Right ventricle myocardium superior (tissue), 1 donor: ENCODE measurements around the gene NRIP3. TPM values are rescaled to one million over a fixed set of nuclear protein-coding genes. Genes with fewer than 3 reads are reported as not detected.
A peak's percentile ranks its signal among the peaks of the same experiment; 100 is the strongest.
"Not testable (repeated sequence)": the region's sequence is repeated elsewhere in the genome, so short reads cannot be mapped to it uniquely, and the experiment has no call there.

Experiments
- ATAC-seq: fragments of 200-7000 bp; cut with Tn5 transposase; one replicate; pipeline ENCODE4 v1.9.1; 2020; ENCODE audit warnings: mild to moderate bottlenecking; ENCODE audit not compliant: poor library complexity
- DNase-seq: peaks from one replicate; pipeline ENCODE4 v3.0.0-alpha.2; 2020
- intact Hi-C: fragments of 100-400 bp; cut with DNase I; formaldehyde crosslinking; loops from one replicate; pipeline ENCODE4 v1.11.2; 2022
- total RNA-seq: library from RNA; stranded (reverse); fragmentation: NEBNext Ultra II Directional; extraction: Animal tissue kit (Norgen Biotek cat#: 25700); gene quantifications from one replicate; pipeline ENCODE4 v1.2.1, GENCODE V29; 2021
- donor health status: DM: no; HTN: yes; CAD: no; lungs with severe emphysema.

NRIP3 gene
- total RNA-seq, 1 donor from 2014 or later, result 1.0 TPM

DNA sequence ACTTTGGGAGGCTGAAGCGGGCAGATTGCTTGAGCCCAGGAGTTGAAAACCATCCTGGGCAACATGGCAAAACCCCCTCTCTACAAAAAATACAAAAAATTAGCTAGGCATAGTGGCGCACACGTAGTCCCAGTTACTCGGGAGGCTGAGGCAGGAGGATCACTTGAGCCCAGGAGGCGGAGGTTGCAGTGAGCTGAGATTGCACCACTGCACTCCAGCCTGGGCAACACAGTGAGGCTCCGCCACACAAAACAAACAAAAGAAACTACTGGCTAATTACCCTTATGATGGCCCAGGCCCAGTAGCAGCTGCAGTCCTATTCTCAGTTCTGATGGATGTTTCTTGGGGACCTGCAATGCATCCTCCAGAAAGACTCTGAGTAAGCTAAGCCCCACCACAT is 17.0 kb downstream of the NRIP3 start:
- ATAC-seq, DNase-seq, intact Hi-C loops: not testable (repeated sequence)

DNA sequence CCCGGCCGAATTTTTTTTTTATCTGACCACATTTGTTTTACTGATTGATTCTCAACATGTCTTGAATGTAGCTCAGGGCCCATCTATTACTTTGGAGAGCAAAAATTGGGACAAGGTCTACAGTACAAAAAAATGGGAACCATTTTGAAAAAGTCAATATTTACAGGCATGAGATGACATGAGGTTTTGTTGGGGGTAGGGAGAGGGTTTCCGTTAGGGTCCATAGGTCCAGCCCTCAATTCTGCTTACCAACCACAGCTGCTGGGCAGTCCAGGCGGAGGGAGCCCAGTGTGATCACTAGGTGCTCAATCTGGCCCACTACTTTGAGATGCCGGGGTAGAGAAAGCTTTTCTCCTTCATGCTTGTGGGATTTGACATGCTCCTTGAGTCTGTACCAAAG is 18.3 kb downstream of the NRIP3 start:
- no peak for ATAC-seq
- DNase-seq, result no peak
- intact Hi-C loops, result no loop called here

DNA sequence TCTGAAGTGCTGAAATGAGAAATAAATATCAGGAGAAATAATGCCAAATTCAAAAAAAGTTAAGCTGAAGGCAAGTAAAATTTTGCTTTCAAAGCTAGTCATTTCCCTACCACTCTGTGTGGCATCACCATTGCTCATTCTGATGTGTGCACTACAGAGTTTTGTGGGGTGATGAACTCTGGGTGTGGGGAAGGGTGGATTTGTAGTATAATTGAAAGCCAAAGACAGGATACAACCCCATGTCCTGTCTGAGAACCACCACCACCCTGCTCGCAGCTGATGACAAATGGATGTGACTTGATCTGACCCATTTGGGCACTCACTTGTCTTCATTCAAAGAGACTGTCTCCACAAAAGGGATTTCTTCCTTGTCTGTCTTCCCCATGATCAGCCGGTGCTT is 20.2 kb downstream of the NRIP3 start:
- no peak for ATAC-seq
- intact Hi-C loops, result no loop called here
- no peak for DNase-seq

DNA sequence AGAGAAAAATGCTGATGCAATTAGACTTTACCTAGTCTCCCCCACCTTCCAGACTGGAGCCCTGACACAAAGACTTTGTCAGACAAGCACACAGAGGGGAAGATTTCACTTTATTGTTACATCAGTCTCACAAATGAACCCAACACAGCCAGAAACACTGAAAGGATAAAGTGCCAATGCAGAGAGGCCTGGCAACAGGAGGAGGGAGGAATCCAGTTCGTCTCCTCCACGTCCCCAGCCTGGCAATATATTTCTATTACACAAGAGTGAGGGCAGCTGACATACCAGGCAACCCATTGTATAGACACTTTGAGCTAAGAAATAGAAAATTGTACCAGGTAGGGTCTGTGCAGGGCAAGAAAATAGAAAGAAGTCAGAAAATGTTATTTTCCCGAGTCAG is 23.3 kb downstream of the NRIP3 start:
- DNase-seq, result no peak
- ATAC-seq, result no peak
- intact Hi-C loops, result no loop called here

DNA sequence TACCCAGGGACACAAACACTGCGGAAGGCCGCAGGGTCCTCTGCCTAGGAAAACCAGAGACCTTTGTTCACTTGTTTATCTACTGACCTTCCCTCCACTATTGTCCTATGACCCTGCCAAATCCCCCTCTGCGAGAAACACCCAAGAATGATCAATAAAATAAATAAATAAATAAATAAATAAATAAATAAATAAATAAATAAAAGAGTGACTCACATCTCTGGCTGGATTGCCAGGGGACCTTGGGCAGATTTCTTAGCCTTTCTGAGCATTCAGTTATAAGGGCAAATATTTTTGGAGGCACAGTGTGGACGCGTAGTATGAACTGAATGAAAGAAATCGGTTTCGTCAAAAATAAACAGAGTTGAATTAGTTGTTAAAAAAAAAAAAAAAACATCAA is 24.4 kb downstream of the NRIP3 start:
- DNase-seq, intact Hi-C loops, ATAC-seq: not testable (repeated sequence)

DNA sequence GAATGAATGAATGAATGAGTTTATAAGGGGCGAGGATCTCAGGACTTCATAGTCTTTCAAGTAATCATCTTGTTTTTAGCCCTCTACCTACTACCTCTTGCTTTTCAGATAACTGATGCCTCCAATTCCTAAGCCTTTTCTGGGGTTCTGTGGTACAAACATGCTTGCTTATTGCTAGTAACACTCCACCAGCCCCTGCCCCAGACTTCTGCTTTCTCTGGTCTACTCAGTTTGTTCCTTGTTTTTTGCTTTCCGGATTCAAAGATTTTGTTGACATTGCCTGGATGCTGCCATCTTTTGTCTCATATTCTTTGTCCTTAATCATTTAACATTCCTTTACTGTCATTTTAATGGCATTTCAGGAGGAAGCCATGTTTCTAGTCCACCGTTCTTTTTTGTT is 30.7 kb downstream of the NRIP3 start:
- ATAC-seq, result no peak
- intact Hi-C loops, result no loop called here
- DNase-seq, result no peak

DNA sequence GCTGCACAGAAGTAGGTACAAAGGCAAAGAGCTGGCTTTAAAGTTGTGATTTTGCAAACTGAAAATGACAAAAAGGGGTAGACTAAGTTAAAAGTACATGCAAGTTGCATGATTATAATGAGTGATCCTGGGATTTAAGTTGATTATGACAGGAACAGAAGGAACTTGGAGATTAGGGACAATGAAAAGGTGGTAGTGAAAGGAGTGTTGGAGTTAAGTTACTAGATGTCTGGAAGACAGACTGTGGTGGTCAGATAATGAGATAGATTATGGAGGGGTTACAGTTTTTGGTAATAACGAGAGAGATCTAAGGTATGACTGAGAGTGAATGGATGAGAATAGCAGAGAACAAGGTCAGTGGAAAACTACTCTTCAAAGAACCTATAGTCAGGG is 31.9 kb downstream of the NRIP3 start:
- no peak for ATAC-seq
- no peak for DNase-seq
- intact Hi-C loops, result no loop called here

DNA sequence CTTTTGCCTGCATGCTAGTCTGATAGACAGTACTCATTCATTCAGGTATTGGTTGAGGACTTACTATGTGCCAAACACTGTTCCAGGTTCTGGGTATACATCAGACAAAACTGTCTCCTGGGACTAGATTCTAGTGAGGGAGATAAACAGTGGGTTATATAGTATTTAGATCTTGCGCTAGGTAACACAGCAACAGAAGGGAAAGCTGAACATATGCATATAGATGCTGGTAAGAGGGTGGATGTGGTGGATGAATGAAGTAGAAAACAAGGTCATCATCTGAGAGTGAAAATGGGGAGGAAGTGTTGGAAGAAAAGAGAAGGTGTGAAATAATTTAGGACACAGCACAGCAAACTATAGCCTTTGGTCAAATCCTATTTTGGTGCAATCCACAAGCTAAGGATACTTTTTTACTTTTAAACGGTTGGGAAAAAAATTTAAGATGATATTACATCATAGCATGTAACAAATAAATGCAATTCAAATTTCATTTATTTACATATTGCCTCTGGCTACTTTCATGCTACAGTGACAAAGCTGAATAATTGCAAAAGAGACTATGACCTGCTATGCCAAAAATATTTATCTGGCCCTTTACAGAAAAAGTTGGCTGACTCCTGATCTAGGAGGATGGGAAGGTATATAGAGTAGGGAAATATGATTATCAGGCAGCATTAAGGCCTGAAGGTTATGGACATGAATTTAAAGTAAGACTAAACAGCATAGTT is 32.4 kb downstream of the NRIP3 start:
- intact Hi-C loops, result no loop called here
- DNase-seq (no peak), ATAC-seq (no peak)

DNA sequence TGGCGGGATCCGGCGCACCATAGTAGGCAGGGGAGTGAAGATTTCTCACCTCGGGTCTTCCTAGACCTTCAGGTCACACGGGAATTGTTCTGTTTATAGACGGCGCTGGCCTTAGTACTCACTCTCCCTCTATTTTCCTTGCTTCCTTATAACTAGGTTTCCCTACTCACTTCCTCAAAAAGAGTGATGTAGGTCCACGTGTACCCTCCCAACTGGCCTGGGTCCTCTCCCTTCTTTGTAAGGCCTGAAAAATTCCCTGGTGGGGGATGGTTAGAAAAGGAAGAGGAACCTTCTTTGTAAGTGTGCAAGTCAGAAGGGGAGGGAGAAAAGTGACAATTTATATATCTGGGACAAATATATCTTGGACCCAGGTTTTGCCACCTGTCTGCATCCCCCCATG is 36.6 kb downstream of the NRIP3 start:
- intact Hi-C loops, result loop anchor here (10.0 kb wide), 1 partner anchor 152 kb away; a partner anchor contains a TSS
- no peak for ATAC-seq
- no peak for DNase-seq

DNA sequence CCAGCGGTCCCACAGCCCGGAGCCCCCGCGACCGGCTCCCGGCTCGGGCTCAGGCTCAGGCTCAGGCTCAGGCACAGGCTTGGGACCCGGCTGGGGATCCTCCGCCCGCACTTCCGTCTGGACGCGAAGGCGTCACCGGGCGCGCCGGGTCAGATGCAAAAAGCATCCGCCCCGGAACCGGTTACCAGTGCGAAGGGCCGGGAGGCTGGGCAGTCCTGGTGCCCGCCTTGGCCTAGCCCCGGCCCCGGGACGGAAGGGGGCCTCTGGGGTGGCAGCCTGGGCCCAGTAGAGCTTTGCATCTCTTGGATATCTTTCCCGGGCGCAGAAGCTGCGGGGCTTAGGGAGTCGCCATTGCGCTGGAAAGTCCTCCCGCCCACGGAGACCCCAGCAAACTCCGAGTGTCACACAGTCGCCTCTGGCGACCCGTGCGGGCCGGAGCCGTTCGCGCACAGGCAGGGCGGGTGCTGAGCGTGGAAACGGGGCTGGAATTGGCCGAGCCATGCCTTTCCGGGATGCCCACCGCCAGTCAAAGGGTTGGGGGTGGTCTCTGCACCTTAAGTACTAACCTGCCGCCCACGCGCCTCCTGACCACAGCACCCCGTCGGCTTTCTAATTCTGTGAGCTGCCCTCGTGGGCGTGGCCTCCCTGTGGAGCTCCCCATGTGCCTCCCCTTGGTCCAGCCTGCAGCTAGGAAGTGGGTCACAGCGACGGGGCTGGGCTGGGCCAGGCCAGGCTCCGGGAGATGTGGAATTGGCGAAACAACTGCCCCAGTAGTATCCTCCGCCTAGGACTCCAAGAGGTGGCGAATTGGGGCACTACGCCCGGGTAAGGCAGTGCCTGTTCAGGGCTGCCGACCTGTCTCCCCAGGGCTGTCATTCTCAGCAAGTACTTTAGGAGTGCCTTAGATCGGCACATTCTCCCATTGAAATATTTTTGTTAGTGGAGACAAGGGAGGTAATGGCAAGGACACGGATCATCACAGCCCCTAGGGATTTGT is 39.2 kb downstream of the NRIP3 start, which contains the start of gene TMEM9B:
Gene TMEM9B (minus strand): TSS at position 119 of the 997 bp plus-strand sequence. CDS start 129 bp downstream, outside the sequence.
- intact Hi-C loops, result loop anchor here (10.0 kb wide), 1 partner anchor 150 kb away; a partner anchor contains a TSS
- ATAC-seq, result peak; percentile 97
- peak; percentile 95 for DNase-seq

DNA sequence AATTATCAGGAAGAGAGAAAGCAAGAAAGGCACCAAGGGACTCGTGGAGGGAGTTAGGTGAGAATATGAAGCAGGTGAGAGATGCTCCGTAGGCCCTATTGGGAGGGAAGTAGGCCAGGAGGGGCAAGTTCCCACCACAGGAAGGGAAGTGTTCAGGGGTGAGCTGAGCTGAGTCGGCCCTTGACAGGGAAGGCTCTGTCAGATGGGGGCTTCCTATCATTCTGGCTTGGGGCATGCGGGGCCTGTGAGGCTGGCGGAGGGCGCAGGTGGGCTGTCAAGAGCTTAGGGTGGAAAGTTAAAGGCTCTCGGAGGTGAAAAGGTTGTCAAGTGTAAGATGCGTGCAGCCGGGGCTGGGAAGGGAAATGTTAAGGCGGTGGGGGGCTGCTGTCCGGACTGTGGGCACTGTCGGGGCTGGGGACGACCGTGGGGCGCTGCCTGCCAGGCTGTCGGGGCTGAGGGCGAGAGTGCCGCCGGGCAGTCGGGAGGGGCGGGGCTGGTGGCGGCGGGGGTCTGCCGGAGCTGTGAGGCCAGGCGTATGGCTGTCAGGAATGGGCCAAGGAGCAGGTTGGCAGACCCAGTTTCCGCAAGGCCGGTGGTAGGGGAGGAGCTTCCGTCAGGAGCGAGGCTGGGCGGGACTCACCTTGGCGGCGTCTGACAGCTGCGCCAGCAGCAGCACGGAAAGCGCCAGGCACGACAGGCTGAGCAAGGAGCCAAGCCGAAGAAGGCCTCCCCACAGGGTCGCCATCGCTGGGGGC is 40.1 kb downstream of the NRIP3 start:
- intact Hi-C loops, result loop anchor here (10.0 kb wide), 1 partner anchor 149 kb away; a partner anchor contains a TSS
- ATAC-seq (peak; percentile 78), DNase-seq (peak; percentile 87)

DNA sequence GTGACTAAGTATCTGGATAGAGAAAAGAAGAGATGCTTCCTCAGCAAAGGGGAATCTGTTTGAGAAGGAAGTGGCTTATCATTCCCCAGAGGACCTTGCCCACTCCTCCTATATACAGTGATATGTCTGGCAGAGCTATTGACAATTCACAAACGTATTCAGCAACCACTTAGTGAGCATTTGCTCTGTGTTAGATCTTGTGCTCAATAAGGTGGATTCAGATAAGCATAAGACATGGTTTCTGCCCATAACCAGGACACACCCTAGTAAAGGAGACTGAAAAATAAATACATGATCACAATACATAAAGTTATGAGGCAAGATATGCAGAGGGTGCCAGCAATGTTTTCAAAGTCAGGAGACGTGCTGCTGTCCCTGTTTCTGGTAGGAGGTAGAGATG is 41.0 kb downstream of the NRIP3 start:
- ATAC-seq (no peak), DNase-seq (no peak)
- intact Hi-C loops, result loop anchor here (10.0 kb wide), 1 partner anchor 148 kb away; a partner anchor contains a TSS

DNA sequence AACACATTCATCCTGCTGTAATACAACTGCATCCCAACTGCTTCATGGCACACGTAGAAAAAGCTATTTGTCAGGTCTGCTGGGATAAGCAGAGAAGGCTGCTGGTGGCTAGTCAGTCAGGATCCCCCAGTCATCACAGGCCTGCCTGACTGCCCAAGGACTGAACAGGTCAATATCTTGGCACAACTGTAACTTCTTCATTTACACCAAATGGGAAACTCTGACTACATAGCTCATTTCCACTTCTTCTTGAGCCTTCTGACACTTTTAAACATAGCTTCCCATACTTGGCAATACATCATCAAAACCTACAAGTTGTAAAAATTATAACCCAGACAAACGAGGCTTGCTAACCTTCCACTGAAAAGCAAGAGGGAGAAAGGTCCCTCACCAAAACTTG is 42.4 kb downstream of the NRIP3 start:
- DNase-seq, result no peak
- intact Hi-C loops, result loop anchor here (10.0 kb wide), 1 partner anchor 147 kb away; a partner anchor contains a TSS

DNA sequence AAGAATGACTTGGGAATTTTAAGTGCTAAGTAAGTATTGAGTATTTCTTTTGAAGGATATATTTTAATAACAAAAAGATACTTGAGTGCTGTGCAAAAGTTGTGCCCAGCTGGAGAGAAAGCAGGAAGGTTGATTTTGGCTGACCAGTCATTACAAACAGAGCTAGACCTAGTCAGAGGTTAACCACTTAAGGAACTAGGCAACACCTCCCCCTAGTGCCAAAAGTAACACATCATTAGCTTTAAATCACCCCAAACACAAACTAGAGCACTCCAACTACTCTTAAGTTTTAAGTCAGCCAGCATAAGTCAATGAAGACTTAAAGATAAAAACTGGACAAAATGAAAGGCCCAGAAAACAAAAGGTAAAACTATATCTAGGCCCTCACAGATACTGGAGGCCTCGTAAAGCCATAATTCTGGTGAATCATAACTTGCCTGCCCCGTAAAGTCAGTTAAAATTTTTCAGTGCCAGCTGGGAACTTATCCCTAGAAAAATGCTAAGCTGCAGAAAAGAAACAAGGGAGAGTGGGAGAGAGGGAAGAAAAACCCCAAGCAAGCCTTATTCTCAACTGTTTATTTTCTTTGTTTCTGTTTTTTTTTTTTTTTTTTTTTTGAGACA is 44.1 kb downstream of the NRIP3 start:
- ATAC-seq (no peak), DNase-seq (no peak)
- intact Hi-C loops, result loop anchor here (10.0 kb wide), 1 partner anchor 145 kb away; a partner anchor contains a TSS

More for the DNA sequence above, 42.4 kb downstream of the NRIP3 start:
- ATAC-seq, result no peak

DNA sequence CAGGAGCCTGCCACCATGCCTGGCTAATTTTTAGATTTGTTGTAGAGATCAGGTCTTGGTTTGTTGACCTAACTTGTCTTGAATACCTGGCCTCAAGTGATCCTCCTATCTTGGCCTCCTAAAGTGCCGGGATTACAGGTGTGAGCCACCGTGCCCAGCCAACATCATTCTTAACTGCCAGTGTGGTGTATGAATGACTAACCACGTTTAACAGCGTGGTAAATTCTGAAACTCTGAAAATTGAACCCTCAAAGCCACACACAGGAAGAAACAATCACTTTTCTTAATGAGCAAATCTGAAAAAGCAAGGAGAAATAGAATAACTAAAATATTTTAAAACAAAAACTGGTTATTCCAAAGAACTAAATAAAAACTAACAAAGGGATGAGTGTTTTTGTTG is 46.9 kb downstream of the NRIP3 start:
- ATAC-seq, result no peak
- intact Hi-C loops, result no loop called here
- no peak for DNase-seq

DNA sequence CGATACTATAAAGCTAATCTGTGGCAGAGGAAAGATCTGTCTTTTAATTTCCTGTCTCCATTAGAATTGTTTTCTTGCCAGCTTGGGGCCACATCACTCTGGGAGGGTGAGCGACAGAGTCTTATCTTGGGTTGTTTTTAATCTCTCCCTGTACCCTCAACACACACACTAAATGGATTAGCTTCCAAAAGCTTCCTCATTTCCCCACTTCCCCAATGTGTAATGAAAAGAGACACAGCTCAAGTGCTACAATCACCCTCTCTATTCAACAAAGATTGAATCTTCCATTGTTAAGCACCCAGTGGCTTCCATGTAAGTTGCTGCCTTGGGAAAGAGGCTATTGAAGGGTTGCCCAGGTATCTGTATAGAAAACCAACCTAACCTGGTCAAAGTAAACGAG is 54.9 kb downstream of the NRIP3 start:
- DNase-seq (no peak), ATAC-seq (no peak)
- intact Hi-C loops, result no loop called here

DNA sequence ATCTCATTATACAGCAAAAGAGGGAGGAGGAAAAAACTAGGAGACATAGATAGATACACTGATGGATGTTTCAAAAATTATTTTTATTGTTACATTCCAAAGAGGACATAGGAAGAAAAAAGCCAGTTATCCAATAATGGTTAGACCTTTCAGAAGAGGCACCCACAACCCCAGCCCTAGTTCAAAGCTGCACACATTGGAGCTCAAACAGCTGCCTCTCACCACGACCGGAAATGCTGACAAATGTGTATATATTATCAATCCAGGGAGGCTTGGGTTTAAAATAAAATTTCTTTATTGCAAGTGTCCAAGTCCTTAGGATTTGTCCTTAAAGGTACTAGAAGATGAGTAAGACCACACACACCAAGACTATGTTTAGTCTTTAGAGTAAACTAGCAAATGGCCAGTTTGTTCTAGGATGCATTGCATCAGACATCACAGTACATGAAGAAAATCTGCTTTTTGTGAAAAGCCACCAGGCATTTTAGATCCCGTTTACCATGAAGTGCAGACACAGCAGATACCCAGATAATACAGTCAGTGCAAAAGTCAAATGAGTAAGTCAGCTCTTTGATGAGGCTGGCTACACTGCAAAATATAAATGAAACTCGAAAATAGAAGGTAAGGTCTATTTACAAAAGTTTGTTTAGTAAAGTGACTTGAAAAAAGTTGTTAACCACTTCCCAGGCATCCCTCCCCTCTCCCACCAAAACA is 56.4 kb downstream of the NRIP3 start:
- DNase-seq, result no peak
- intact Hi-C loops, result no loop called here
- ATAC-seq, result no peak
